Measurements from ENCODE around the gene TBC1D1.
"Not testable (repeated sequence)": the region's sequence is repeated elsewhere in the genome, so short reads cannot be mapped to it uniquely, and the experiment has no call there.

TBC1D1 gene

DNA sequence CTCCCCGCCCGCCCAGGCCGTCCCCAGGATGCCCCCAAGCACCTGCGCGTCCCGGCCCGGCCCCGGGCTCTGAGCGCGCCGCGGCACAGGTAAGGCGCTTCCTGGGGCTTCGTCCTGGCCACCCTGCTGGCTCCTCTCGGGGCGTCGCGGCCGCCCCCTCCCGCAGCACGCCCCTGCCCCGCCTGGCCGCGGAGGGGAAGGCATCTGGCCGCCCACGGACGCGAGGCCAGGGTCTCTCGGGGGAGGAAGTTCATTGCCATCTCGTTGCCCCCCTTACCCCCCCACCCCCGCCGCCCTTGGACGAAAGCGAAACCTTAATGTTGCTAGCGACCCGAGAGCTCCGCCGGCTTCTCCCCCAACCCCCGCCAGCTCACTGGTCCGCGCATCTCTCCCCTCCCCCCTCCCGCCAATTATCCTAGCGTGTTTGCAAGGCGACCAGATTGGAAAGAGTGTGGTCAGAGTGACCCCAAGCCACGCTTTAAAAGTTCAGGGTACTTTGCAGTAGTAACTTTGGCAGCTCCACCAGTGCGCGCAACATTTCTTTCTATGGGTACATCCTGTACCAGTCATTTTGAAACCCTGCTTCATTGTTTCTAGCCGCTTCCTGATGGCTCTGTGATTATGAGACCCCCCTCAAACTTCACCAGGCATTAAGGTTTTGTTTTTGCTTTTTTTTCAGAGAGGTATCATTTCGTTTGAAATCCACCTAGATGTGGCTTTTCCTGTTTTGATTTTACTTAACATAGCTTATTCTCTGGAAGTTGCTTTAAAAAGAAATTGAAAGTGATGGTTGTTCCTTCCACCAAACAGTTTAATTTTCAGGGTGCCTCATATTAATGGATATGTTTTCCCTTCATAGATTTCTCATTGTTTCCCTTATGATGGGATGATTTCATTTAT, 626 bp downstream of the TBC1D1 start:
- DNase-seq, result peak; percentile 53

DNA sequence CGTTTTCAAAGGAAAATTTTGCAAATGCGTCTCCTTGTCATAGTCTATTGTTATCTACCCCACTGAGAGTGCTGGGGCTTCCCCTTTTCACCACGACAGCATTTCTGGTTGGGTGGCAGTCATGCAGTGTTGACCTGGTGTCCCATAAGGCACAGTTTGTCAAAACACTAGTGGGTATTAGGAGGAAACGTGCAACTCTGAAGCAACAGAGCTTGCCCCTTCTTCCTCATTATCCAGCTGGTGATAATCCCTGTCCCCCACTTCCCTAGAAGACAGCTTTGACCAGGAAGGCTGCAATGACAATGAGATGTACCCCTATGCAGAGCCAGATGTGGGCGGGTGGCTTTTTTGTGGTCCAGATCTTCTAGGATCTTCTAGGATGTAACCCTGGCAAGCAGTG, 1.8 kb downstream of the TBC1D1 start:
- no peak for DNase-seq

DNA sequence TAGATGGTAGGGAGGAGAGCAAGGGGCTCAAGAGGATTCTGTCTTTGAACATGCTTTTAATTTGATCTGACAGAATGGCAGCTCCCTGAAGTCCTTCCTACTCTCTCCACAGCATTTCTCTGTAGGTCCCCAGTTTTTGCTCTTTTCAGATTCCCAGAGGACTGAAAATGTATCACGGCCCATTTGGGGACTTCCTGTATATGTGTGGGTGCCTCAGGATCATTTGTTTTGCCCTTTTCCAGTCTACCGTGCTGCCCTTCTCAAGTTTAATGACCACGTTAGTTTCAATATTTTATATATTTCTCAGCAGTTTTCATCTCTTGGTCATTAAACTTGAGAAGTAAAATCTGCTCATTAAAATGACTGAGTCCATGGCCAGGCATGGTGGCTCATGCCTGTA, 2.3 kb downstream of the TBC1D1 start:
- DNase-seq, result no peak

DNA sequence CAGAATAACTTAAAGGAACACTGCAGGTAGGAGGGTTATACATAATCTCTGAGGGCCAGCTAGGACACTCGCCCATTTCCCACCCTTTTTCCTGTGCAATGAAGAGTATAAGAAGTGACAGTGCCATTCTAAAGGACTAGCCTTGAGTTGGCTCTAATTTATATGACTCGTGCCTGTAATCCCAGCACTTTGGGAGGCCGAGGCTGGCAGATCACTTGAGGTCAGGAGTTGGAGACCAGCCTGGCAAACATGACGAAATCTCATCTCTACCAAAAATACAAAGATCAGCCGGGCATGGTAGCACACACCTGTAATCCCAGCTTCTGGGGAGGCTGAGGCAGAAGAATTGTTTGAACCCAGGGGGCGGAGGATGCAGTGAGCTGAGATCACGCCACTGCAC, 4.4 kb downstream of the TBC1D1 start:
- DNase-seq, result no peak

DNA sequence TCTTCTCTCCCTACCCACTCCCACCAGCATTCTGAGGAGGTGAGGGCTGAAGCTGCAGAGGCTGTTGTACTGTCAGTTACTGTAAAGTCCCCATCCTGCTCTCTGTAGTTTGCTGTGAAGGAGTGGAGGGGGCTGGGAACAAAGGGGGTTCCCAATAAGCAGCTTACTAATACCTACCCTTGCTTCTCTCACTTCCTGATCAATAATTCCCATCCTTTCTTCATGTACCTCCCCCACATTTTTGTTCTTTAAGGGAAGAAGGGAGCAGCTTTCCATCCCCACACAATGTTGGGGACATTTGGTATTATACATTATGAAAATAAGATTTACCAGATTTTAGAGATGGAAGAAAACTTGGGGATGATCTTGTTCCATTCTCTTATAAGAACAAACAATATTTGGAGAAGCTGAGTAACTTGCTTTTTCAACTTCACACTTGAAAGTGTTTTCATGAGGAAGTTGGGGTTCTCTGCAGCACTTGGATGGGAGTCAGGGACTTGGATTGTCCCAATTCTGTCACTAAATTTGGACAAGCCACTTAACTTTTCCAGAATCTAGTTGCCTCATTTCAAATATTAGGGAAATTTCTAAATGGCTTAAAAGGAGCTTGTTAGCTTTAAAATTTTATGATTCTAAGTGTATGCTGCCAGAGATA, 5.4 kb downstream of the TBC1D1 start:
- DNase-seq, result no peak

DNA sequence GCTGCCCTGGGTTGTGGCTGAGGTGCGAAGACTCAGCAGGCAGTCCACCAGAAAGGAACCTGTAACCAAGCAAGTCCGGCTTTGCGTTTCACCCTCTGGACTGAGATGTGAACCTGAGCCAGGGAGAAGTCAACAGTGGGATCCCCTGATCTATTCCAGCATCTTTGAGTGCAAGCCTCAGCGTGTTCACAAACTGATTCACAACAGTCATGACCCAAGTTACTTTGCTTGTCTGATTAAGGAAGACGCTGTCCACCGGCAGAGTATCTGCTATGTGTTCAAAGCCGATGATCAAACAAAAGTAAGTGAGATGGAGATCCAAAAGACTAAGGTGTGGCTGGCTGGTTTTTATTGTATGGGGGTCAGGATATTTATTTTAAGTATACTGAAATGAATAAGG, 11.3 kb downstream of the TBC1D1 start:
- DNase-seq, result no peak

DNA sequence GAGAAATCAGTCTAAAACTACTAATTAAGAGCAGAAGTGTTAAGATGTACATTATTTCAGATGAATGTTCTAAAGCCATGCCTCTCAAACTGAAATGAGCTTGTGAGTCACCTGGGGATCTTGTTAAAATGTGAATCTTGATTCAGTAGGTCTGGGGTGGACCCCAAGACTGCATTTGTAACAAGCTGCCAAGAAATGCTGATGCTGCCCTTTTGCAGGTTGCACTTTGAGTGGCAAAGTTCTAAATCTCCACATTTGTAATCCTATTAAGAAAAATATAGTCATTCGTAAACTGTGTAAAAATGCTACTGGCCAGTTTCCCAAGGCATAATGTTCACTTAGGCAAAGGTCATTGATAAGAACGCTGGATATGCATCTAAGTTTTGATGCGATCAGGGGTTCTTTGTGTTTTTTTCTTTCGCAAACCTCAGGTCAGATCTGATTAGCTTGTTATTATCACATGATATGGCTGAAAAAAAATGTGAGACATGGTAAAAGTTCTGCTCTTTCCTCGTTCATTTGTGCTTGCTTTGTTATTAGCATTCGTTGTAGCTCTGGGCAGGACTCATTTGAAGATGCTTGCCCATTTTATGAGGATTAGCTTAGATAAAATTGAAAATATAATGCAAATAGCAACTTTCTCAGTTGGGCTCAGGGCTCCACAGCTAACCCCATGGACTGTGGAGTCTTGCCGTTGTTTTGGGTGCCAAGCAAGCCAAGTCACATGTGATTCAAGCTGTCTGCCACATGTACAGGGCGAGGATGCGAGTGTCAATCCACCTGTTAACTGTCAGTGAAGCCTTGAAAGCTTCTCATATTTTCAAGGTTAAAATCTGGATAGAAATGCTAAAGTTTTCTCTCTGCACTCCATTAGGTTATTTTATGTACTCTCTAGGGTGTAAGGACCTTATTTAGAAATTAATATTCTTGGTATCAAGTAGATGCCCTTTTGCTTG, 12.1 kb downstream of the TBC1D1 start:
- no peak for DNase-seq

DNA sequence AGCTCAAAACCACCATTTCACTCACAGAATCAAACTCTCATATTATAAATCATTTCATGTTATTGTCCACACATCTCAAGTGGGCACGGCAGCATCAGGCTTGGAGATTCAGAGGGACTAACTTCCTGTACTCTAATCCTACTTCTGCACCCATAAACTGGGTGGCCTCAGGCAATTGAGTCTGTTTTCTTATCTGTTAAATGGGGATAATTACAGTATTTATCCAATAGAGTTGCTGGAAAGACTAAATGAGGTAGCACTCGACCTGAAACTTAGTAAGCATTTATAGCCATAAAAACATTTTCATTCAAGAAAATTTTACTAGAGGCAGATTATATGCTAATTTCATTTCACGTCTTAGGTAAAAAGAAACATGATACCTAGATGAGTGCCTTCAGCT, 13.0 kb downstream of the TBC1D1 start:
- DNase-seq, result no peak

DNA sequence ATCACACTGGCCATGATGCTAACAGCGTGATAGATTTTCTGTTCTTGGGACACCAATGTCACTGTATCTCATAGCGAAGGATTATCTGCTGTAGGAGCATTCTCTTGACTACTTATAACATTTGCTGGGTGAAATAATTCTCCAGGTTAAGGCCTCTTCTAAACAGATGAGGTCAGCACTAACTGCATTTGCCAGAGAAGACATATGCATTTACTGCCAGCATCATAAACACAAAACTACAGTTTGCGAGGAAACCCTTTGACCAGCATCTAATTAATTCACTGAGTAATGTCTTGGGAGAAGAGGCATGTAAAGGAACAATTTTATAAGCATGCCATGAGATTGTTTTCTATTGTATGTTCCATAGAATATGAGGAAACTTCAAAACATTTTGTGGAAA, 13.9 kb downstream of the TBC1D1 start:
- DNase-seq, result no peak

DNA sequence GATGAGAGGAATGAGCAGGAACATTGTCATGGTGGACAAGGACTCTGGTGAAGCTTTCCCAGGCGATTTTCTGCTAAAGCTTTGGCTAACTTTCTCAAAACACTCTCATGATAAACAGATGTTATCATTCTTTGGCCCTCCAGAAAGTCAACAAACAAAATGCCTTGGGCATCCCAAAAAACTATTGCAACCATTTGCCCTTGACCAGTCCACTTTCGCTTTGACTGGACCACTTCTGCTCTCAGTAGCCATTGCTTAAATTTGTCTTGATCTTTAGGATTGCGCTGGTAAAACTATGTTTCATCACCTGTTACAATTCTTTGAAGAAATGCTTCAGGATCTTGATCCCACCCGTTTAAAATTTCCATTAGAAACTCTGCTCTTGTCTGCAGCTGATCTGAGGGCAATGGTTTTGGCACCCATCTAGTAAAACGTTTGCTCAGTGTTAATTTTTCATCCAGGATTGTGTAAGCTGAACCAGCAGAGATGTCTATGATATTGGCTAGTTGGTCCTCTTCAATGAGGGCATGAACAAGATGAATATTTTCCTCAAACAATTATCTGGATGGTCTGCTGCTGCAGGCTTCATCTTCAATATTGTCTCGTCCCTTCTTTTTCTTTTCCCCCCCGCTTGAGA, 14.8 kb downstream of the TBC1D1 start:
- no peak for DNase-seq

DNA sequence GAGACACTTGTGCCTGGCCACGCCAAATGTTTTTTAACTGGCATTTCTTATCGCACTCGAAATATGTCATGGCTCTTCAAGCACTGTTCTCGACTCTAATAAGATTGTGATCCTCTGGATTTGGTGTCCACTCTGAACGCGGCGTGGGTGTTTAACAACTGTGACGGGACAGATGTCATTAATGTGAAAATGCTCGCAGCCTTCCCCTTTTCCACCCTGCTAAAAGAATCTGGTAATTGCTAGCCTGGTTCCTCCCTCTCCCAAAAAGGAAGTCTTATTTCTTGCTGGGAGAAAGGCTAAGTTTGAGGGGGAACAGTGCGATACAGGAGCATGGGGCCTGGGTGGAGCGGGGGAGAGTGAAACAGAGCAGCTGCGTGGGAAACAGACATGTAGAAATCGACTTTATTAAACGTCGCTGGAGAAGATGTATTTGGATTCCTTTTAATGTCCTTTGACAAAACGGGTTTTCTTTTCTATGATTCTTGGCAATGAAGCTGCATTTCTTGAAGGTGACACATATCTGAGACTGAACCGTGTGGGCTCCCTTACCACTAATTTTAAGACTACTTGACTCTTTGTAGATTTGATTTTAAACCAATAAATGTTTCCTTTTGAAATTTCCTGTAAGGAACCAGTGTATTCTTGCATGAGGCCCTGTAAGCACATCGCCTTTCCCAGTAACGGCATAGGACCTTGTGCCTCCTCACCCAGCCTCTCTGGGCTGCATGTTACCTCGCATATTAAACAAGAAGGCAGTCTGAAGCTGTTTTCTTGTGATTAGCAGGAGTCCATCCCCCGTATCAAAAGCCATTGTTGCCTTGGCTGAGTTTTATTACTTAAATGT, 17.8 kb downstream of the TBC1D1 start:
- DNase-seq, result no peak

DNA sequence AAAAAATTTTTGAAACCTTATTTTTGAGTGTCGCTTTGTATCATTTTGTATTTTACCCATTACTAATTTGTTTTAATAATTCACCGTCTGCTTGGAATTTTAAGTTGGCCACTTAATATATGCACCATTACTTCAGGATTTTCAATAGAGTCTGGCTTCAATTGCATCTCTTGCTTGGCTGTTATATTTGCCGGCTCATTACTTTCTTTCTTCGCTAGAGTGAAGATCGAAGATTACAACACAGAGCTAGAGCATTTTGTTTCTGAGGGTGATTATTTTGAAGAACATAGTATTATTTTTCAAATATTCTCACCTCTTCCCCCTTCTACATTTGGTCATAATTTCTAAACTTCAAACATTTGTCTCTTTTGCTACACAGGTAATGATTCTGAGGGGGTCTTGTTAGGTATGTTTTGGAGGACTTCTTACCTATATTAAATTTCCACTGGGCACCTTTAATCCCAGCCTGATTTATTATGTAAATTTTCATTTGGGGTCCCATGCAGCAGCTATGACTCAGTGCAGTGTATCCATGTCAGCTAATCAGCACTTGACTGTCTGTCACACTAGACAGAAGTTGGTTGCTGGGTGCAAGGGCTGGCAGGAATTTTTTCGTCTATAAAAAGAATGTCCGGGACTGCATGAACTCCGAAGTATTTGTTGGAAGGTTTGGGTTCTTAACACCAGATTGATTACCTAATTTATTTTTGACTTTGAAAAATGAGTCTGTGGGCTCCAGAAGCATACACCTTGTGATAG, 18.6 kb downstream of the TBC1D1 start:
- DNase-seq, result no peak

DNA sequence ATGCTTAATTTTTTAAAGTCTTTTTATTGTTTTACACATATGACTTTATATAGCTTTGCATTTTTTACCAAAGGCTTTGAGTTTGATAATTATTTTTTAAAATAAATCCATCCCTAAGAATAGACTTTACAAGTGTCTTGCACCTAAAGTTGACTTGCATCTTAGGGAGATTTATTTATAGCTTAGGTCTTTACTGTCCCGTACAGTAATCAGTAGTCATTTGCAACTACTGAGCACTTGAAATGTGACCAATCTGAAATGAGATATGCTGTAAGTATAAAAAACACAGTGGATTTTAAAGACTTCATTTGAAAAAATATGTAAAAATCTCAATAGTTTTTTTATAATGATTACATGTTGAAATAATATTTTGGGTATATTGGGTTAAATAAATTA, 19.2 kb downstream of the TBC1D1 start:
- DNase-seq, result no peak

DNA sequence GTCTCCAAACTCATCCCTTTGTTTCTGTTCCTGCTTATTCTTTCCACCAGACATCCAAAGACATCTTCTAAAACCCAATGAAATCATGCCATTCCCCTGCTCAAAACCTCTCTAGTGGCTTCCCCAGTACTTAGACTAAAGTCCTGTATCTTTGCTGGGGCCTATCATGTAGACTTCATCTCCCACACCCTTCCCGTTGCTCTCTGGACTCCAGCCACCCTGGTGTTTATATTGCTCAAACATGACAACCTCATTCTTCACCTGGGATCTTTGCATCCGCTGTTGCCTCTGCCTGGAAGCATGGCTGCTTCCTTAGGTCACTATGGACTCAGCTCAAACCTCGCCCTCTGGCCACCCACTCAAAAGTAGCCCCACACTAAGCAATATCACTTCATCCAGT, 23.7 kb downstream of the TBC1D1 start:
- DNase-seq, result no peak

DNA sequence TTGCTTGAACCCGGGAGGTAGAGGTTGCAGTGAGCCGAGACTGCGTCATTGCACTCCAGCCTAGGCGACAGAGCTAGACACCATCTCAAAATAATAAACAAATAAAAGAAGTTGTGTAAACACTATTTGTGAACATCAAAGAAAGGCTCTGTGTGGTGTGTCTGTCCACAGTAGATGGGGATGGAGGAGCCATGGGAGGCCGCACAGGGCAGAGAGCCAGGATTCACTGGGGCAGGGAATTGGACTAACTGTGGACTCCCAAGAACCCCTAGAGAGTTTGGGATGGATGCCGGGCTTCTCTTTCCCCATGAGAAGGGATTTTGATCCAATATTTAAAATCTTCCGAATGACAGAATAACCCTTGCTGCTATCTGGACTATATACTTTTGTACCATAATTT, 26.5 kb downstream of the TBC1D1 start:
- no peak for DNase-seq

DNA sequence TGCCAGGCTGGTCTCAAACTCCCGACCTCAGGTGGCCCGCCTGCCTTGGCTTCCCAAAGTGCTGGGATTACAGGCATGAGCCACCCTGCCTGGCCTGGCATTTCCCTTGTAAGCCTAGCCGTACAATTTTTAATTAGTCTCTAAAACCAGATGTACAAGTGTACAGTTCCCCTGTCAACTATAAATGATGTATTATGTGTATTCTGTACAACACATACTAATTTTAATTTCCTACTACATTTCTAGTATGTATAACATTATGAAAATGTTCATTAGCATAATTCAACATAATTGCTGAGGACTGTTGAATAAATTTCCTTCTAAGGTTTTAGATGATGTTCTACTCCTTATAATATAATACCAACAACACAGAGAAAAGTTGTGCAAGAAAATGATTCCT, 27.8 kb downstream of the TBC1D1 start:
- no peak for DNase-seq

DNA sequence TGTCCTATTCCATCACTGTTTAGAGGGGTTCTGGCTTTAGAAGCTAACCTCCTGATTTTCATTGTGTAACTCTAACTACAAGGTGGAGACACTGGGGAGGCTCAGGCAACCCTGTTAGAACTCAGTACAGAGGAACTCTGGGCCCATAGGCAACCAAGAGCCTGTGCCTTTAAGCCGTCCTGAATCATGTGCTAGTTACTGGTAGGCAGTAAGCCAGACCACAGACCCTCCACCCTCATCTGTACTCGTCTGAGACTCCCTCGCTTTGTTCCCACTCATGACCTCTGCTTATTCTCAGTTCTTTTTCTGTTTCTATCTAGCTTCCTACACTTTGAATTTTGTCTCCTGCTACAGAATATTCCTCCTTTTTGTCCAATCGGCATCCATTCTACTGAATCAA, 31.4 kb downstream of the TBC1D1 start:
- DNase-seq, result no peak

DNA sequence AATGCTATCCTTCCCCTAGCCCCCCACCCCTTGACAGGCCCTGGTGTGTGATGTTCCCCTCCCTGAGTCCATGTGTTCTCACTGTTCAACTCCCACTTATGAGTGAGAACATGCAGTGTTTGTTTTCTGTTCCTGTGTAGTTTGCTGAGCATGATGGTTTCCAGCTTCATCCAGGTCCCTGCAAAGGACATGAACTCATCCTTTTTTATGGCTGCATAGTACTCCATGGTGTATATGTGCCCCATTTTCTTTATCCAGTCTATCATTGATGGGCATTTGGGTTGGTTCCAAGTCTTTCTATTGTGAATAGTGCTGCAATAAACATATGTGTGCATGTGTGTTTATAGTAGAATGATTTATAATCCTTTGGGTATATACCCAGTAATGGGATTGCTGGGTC, 32.2 kb downstream of the TBC1D1 start:
- not testable (repeated sequence) for DNase-seq

DNA sequence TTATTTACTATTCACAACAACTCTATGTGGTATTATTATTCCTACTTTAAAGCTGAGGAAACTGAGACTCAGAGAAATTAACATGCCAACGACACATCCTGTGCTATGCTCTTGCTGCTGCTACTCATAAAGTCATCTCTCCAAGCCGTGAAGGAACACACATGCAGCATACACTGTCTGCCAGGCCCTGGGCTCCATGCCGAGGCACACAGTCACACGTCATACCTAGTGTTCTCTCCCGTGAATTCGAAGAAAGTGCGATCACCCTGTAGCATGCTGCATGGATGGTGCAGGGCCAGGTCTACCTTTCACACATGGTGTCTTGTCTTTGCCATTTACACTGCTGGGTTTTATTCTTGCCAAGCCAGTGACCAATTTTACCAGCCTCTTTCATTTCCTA, 34.1 kb downstream of the TBC1D1 start:
- DNase-seq, result no peak

DNA sequence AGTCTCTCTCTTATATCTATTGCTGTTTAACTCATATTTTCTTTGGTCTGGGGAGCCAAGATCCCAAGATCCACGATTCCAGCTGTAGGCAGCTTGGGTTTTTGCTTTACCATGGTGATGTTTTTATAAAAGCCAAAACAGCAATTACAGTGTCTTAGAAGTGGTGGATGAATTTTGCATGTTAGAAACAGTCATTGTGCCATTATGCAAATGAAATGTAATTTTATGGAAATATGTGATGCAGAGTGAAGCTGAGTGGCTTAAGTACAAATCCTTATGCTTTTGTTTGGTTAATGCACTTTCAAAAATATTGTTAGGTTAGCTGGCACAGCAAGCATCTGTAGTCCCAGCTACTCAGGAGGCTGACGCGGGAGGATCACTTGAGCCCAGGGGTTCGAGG, 36.5 kb downstream of the TBC1D1 start:
- no peak for DNase-seq

Data from COR-L47 (cell line).